ENCODE measurements around the gene HCN4. TPM values are rescaled to one million over a fixed set of nuclear protein-coding genes. Genes with fewer than 3 reads are reported as not detected.

Gene HCN4
- polyA plus RNA-seq, 1 donor from 2014 or later = 4.0 TPM

DNA sequence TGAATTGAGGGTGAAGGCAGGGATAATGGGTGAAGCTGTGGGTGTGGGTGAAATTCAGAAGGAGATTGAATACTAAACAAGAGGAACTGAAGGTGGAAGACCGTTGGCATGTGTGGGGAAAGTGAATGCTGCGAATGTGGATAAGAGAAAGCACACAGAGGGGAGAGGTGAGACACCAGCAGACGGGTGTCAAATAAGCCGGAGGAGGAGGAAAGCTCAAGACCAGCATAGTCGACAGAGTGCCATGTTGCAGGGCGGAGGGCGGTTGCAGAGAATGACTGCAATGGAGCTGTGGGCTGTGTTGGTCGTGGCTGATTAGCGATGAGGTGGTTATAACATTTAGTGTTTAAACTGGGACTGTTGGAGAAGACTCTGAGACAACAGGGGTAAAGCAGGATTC lies 16.4 kb upstream of the HCN4 start:
- TF ChIP-seq POLR2AphosphoS5 (IDR thresholded peaks at IDR 0.05) = no peak
- no peak for TF ChIP-seq MXI1 (conservative IDR thresholded peaks at IDR 0.05; ENCODE audit: poor library complexity, severe bottlenecking)
- no peak for TF ChIP-seq EP300 (conservative IDR thresholded peaks at IDR 0.05; ENCODE audit: poor library complexity, severe bottlenecking)
- TF ChIP-seq, protein P1, sequence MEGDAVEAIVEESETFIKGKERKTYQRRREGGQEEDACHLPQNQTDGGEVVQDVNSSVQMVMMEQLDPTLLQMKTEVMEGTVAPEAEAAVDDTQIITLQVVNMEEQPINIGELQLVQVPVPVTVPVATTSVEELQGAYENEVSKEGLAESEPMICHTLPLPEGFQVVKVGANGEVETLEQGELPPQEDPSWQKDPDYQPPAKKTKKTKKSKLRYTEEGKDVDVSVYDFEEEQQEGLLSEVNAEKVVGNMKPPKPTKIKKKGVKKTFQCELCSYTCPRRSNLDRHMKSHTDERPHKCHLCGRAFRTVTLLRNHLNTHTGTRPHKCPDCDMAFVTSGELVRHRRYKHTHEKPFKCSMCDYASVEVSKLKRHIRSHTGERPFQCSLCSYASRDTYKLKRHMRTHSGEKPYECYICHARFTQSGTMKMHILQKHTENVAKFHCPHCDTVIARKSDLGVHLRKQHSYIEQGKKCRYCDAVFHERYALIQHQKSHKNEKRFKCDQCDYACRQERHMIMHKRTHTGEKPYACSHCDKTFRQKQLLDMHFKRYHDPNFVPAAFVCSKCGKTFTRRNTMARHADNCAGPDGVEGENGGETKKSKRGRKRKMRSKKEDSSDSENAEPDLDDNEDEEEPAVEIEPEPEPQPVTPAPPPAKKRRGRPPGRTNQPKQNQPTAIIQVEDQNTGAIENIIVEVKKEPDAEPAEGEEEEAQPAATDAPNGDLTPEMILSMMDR (IDR thresholded peaks at IDR 0.05; ENCODE audit: poor library complexity, severe bottlenecking) = no peak
- Histone ChIP-seq H2AFZ (ENCODE audit: low read depth, low read length) (no peak overlapping the region), H4K20me1 (ENCODE audit: insufficient read depth) (no peaks in the 10 kb centered on the region), H3K4me3 (ENCODE audit: low read length) (no peak overlapping the region), H3K9me2 (ENCODE audit: insufficient read depth, low read length) (no peaks in the 10 kb centered on the region), H3K9ac (ENCODE audit: low read length) (no peak overlapping the region), H3K27ac (ENCODE audit: low read length) (no peak overlapping the region), H3K27me3 (ENCODE audit: insufficient read depth, low read depth, low read length) (no peaks in the 10 kb centered on the region), H3K36me3 (ENCODE audit: insufficient read depth, low read length) (no peaks in the 10 kb centered on the region), H3F3A (ENCODE audit: insufficient read depth, low read length, poor library complexity, severe bottlenecking) (no peaks in the 10 kb centered on the region), H3K4me2 (ENCODE audit: low read length) (no peak overlapping the region), H3K79me2 (replicated peaks; ENCODE audit: insufficient read depth, low read length) (no peaks in the 10 kb centered on the region), H3K9me3 (ENCODE audit: low read length) (no peaks in the 10 kb centered on the region)

- no peaks in the 10 kb centered on the region for H3K79me2 ChIP-seq (replicated peaks; ENCODE audit: insufficient read depth, low read length)
- no peak overlapping the region for H2AFZ ChIP-seq (ENCODE audit: low read depth, low read length)
- no peak overlapping the region for H3K4me2 ChIP-seq (ENCODE audit: low read length)
- H3K36me3 ChIP-seq (ENCODE audit: insufficient read depth, low read length) = no peaks in the 10 kb centered on the region
- H3K9ac ChIP-seq (ENCODE audit: low read length) = no peak overlapping the region
- H3K27ac ChIP-seq (ENCODE audit: low read length) = no peak overlapping the region
- TF ChIP-seq, protein P1 (IDR thresholded peaks at IDR 0.05; ENCODE audit: poor library complexity, severe bottlenecking) = no peak
- TF ChIP-seq TAF1 (IDR thresholded peaks at IDR 0.05; ENCODE audit: low read depth) (no peak), MXI1 (conservative IDR thresholded peaks at IDR 0.05; ENCODE audit: poor library complexity, severe bottlenecking) (no peak), EP300 (conservative IDR thresholded peaks at IDR 0.05; ENCODE audit: poor library complexity, severe bottlenecking) (no peak), REST (IDR thresholded peaks at IDR 0.05; ENCODE audit: borderline replicate concordance) (no peak), POLR2AphosphoS5 (IDR thresholded peaks at IDR 0.05) (no peak), EZH2 (IDR thresholded peaks at IDR 0.05; ENCODE audit: borderline replicate concordance, insufficient read depth, low read length, poor library complexity, severe bottlenecking) (no peak), SMC3 (conservative IDR thresholded peaks at IDR 0.05; ENCODE audit: poor library complexity) (no peak), RAD21 (conservative IDR thresholded peaks at IDR 0.05) (no peak)
- no peaks in the 10 kb centered on the region for H3F3A ChIP-seq (ENCODE audit: insufficient read depth, low read length, poor library complexity, severe bottlenecking)
- H3K9me3 ChIP-seq (ENCODE audit: low read length) = no peaks in the 10 kb centered on the region
- H3K27me3 ChIP-seq (ENCODE audit: insufficient read depth, low read depth, low read length) = no peaks in the 10 kb centered on the region
- H4K20me1 ChIP-seq (ENCODE audit: insufficient read depth) = no peaks in the 10 kb centered on the region
- no peak overlapping the region for H3K4me3 ChIP-seq (ENCODE audit: low read length)
- H3K9me2 ChIP-seq (ENCODE audit: insufficient read depth, low read length) = no peaks in the 10 kb centered on the region
These were observed 14.8 kb upstream of the HCN4 start for GRCh38 chr15:73383310-73384189.

Measured in neural cell (in vitro differentiated cells).